T-helper 9 cell (primary cell): ENCODE results near the gene FAM3C.

ENCODE experiments used
- DNase-seq: peaks from one replicate; pipeline ENCODE4 v3.0.0-alpha.2; 2020

FAM3C gene

GRCh38 chr7:121376979-121377378 is 19.1 kb downstream of the FAM3C start:
- DNase-seq: no peak

- no peak for DNase-seq
Measured at GRCh38 chr7:121373177-121373576, 22.9 kb downstream of the FAM3C start.

GRCh38 chr7:121372376-121373010 is 23.6 kb downstream of the FAM3C start:
- no peak for DNase-seq

GRCh38 chr7:121371883-121372282 is 24.2 kb downstream of the FAM3C start:
- DNase-seq: no peak

GRCh38 chr7:121371367-121371766 is 24.7 kb downstream of the FAM3C start:
- no peak for DNase-seq

- no peak for DNase-seq
Measured at GRCh38 chr7:121369462-121369861, 26.6 kb downstream of the FAM3C start.

- peak; percentile 15 for DNase-seq
Measured at GRCh38 chr7:121366852-121367431, 29.2 kb downstream of the FAM3C start.

GRCh38 chr7:121360564-121360963 is 35.5 kb downstream of the FAM3C start:
- no peak for DNase-seq

GRCh38 chr7:121355574-121355973 is 40.5 kb downstream of the FAM3C start:
- no peak for DNase-seq

GRCh38 chr7:121352323-121352722 is 43.8 kb downstream of the FAM3C start:
- no peak for DNase-seq

GRCh38 chr7:121351682-121352081 is 44.4 kb downstream of the FAM3C start:
- no peak for DNase-seq

- no peak for DNase-seq
Measured at GRCh38 chr7:121344497-121344896, 51.6 kb downstream of the FAM3C start.

GRCh38 chr7:121344093-121344492 is 52.0 kb downstream of the FAM3C start:
- DNase-seq: no peak

GRCh38 chr7:121343302-121343701 is 52.8 kb downstream of the FAM3C start:
- DNase-seq: no peak

GRCh38 chr7:121342631-121343030 is 53.5 kb downstream of the FAM3C start:
- no peak for DNase-seq

- no peak for DNase-seq
Measured at GRCh38 chr7:121341933-121342332, 54.2 kb downstream of the FAM3C start.

GRCh38 chr7:121339082-121339481 is 57.0 kb downstream of the FAM3C start:
- DNase-seq: no peak

GRCh38 chr7:121337398-121337797 is 58.7 kb downstream of the FAM3C start:
- no peak for DNase-seq

GRCh38 chr7:121336579-121336978 is 59.5 kb downstream of the FAM3C start:
- no peak for DNase-seq

GRCh38 chr7:121334875-121335648 is 61.0 kb downstream of the FAM3C start:
- no peak for DNase-seq

GRCh38 chr7:121334376-121334775 is 61.7 kb downstream of the FAM3C start:
- no peak for DNase-seq

GRCh38 chr7:121331574-121331973 is 64.5 kb downstream of the FAM3C start:
- DNase-seq: no peak

GRCh38 chr7:121331048-121331447 is 65.1 kb downstream of the FAM3C start:
- DNase-seq: no peak
